HCT116 (cell line): Measurements from ENCODE around the gene AGTPBP1.
"Not testable (repeated sequence)": the region's sequence is repeated elsewhere in the genome, so short reads cannot be mapped to it uniquely, and the experiment has no call there.

Source experiments
- CTCF ChIP-seq, 3 experiments: fragments of 200-600 bp in 1 of 3; sonication (generic) in 1 of 3; IDR thresholded peaks in 2 of 3; conservative IDR thresholded peaks in 1 of 3; 2 replicates each; pipeline ENCODE4 v1.5.1; 2012 to 2017; ENCODE audit warnings: low read depth in 2 of 3, low read length in 2 of 3, antibody characterized with exemption in 1 of 3, borderline replicate concordance in 1 of 3, control low read depth in 1 of 3, mild to moderate bottlenecking in 1 of 3, mixed read lengths in 1 of 3, mixed run types in 1 of 3, moderate library complexity in 1 of 3; ENCODE audit not compliant: insufficient read depth in 1 of 3
- JUND ChIP-seq: IDR thresholded peaks from 2 replicates; pipeline ENCODE4 v1.6.1; 2012
- POLR2A ChIP-seq: IDR thresholded peaks from 2 replicates; pipeline ENCODE4 v1.7.0; 2011; ENCODE audit warnings: borderline replicate concordance; ENCODE audit not compliant: insufficient read depth, insufficient read length; ENCODE audit errors: extremely low read depth
- REST ChIP-seq: IDR thresholded peaks from 2 replicates; pipeline ENCODE4 v1.6.1; 2012; ENCODE audit warnings: low read depth
- ZNF274 ChIP-seq: fragments of 200-500 bp; sonication (Bioruptor generic); IDR thresholded peaks from 2 replicates; pipeline ENCODE4 v1.6.1; 2014; ENCODE audit warnings: mild to moderate bottlenecking, low read depth, low read length, inconsistent platforms

- not testable (repeated sequence) for TF ChIP-seq CTCF (IDR thresholded peaks at IDR 0.05 in 2 of 3, conservative IDR thresholded peaks at IDR 0.05 in 1 of 3; ENCODE audit: borderline replicate concordance in 1 of 3, insufficient read depth in 1 of 3, low read depth in 2 of 3, low read length in 2 of 3); JUND; REST; POLR2A; ZNF274
Measured at GRCh38 chr9:85773844-85774243, 32.1 kb upstream of the AGTPBP1 start.
